GM12864 (cell line): ENCODE measurements around the gene MYO1H.

Experiments
- DNase-seq: peaks from one replicate; pipeline ENCODE4 v3.0.0-alpha.2; 2011; ENCODE audit warnings: low read depth
- H3K4me3 ChIP-seq: 2 replicates; pipeline ENCODE4 v1.5.1; 2011; ENCODE audit warnings: mild to moderate bottlenecking, low read depth, low read length, control low read depth
- CTCF ChIP-seq: IDR thresholded peaks from 2 replicates; pipeline ENCODE4 v1.5.1; 2011; ENCODE audit warnings: low read depth, mild to moderate bottlenecking, moderate library complexity, low read length, control low read depth, inconsistent platforms; ENCODE audit errors: missing control alignments

The MYO1H gene, protein sequence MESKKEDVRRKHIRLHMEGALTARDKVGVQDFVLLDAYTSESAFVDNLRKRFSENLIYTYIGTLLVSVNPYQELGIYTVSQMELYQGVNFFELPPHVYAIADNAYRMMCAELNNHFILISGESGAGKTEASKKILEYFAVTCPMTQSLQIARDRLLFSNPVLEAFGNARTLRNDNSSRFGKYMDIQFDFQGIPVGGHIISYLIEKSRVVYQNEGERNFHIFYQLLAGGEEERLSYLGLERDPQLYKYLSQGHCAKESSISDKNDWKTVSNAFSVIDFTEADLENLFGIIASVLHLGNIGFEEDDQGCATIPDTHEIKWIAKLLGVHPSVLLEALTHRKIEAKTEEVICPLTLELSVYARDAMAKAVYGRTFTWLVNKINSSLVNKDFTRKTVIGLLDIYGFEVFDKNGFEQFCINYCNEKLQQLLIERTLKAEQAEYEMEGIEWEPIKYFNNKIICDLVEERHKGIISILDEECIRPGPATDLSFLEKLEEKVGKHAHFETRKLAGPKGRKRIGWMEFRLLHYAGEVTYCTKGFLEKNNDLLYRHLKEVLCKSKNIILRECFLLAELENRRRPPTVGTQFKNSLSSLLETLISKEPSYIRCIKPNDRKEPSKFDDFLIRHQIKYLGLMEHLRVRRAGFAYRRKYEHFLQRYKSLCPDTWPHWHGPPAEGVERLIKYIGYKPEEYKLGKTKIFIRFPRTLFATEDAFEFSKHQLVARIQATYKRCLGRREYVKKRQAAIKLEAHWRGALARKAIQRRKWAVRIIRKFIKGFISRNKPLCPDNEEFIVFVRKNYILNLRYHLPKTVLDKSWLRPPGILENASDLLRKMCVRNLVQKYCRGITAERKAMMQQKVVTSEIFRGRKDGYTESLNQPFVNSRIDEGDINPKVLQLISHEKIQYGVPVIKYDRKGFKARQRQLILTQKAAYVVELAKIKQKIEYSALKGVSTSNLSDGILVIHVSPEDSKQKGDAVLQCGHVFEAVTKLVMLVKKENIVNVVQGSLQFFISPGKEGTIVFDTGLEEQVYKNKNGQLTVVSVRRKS

DNA sequence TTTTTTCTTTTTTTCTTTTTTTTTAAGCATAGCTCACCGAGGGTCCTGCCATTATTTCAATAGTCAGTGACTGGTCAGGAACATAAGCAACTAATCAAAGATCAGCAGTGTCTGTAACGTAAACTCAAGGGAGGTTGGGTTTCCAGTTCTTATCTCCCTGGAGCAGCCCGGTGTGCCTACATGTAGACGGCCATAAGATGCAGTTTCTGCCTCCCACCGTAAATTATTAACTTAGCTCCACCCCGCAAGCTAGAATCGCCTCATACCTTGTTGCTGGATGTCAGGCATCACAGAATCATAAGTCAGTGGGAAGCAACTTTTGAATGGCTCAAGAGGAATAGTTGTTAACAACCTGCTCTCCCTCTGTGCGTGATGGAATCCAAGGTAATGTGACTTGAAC lies at the start of gene MYO1H:
Gene MYO1H (plus strand): TSS at position 312 of the 400 bp plus-strand sequence. CDS start 61 bp downstream, at position 373.
- TF ChIP-seq CTCF, result no peak
- no peak for DNase-seq

GRCh38 chr12:109299849-109300248 lies 47.9 kb upstream of the MYO1H start:
- H3K4me3 ChIP-seq, result no peak overlapping the region
- no peak for DNase-seq
- TF ChIP-seq CTCF, result no peak

More for the DNA sequence above, at the start of gene MYO1H:
- H3K4me3 ChIP-seq, result no peak within 1 kb of the TSS

- no peak for TF ChIP-seq CTCF
- no peak overlapping the region for H3K4me3 ChIP-seq
- DNase-seq, result no peak
Measured at GRCh38 chr12:109301643-109302168, 46.0 kb upstream of the MYO1H start.

- H3K4me3 ChIP-seq, result no peak overlapping the region
- TF ChIP-seq CTCF, result peak; percentile 39
- DNase-seq, result no peak
Measured at GRCh38 chr12:109302358-109302757, 45.3 kb upstream of the MYO1H start.

- no peak overlapping the region for H3K4me3 ChIP-seq
- DNase-seq, result no peak
- no peak for TF ChIP-seq CTCF
Measured at GRCh38 chr12:109302770-109303169, 44.9 kb upstream of the MYO1H start.

DNA sequence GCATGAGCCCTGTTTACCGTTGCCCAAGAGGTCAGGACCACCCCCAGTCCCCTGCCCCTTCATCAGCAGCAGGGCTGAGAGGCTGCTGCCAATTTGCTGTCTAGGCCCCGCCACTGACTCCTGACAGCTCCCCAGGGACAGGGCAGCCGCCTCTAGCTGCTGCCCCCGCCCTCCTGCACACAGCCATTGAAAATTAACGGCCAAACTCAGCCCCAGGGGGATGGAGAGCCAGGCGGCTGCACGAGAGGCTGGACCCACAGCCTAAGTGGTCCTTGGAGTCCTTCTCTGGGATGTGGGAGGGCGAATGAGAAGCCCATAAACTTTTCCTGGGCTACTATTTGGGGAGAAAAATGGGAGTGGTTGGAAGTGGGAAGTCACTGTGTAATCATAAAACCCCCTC lies 43.2 kb upstream of the MYO1H start:
- H3K4me3 ChIP-seq, result no peak overlapping the region
- no peak for TF ChIP-seq CTCF
- DNase-seq, result no peak
